HG02840 (cell line): Measurements from ENCODE around the gene RTKN.
"Not testable (repeated sequence)": the region's sequence is repeated elsewhere in the genome, so short reads cannot be mapped to it uniquely, and the experiment has no call there.

Source experiments
- ATAC-seq: cut with Tn5 transposase; IDR thresholded peaks from one replicate; pipeline ENCODE4 v1.9.1; 2021; ENCODE audit warnings: mild to moderate bottlenecking, moderate library complexity, moderate number of reproducible peaks; ENCODE audit not compliant: unreplicated experiment, low FRiP score

Gene RTKN

GRCh38 chr2:74461187-74462053 is 19.7 kb upstream of the RTKN start:
- ATAC-seq: no peak

- not testable (repeated sequence) for ATAC-seq
These were observed 18.4 kb upstream of the RTKN start for GRCh38 chr2:74460187-74460586.

- ATAC-seq: not testable (repeated sequence)
These were observed 17.9 kb upstream of the RTKN start for GRCh38 chr2:74459503-74460118.

- no peak for ATAC-seq
These were observed 17.2 kb upstream of the RTKN start for GRCh38 chr2:74458938-74459363.

- ATAC-seq: peak; percentile 85
These were observed 16.6 kb upstream of the RTKN start, which contains the start of gene WBP1 for GRCh38 chr2:74458132-74458937. Gene WBP1, plus strand, starts transcription at chr2:74458438. Its CDS starts 165 bp downstream, at chr2:74458603.

- ATAC-seq: peak; percentile 28
These were observed 15.9 kb upstream of the RTKN start for GRCh38 chr2:74457549-74458131.

GRCh38 chr2:74457129-74457548 is 15.4 kb upstream of the RTKN start:
- peak; percentile 0 for ATAC-seq

GRCh38 chr2:74454654-74455511 is 13.1 kb upstream of the RTKN start, which contains the start of gene INO80B:
Gene INO80B, plus strand, starts transcription at chr2:74455087. Its CDS starts 30 bp downstream, at chr2:74455117.
- peak; percentile 47 for ATAC-seq

GRCh38 chr2:74450570-74451190 is 8.9 kb upstream of the RTKN start:
- ATAC-seq: no peak

GRCh38 chr2:74448771-74449170 is 7.0 kb upstream of the RTKN start:
- no peak for ATAC-seq

- no peak for ATAC-seq
These were observed 5.7 kb upstream of the RTKN start for GRCh38 chr2:74447230-74447999.

- no peak for ATAC-seq
These were observed 3.0 kb upstream of the RTKN start for GRCh38 chr2:74444498-74445318.

GRCh38 chr2:74442483-74443297 is 953 bp upstream of the RTKN start:
- not testable (repeated sequence) for ATAC-seq

- ATAC-seq: no peak
These were observed 507 bp downstream of the RTKN start for GRCh38 chr2:74441170-74441689.

GRCh38 chr2:74440378-74441169 is 1.2 kb downstream of the RTKN start:
- ATAC-seq: peak; percentile 52
